Left colon (tissue), 2 donors: ENCODE data around the gene UBE2L6. TPM values are rescaled to one million over a fixed set of nuclear protein-coding genes. Genes with fewer than 3 reads are reported as not detected.
A peak's percentile ranks its signal among the peaks of the same experiment; 100 is the strongest.

Source experiments
- ATAC-seq: fragments of 200-7000 bp; cut with Tn5 transposase; one replicate; pipeline ENCODE4 v1.9.1; 2020; ENCODE audit warnings: mild to moderate bottlenecking, moderate library complexity
- DNase-seq, 2 donors: peaks; one replicate each; pipeline ENCODE4 v3.0.0-alpha.2; 2020
- intact Hi-C, 2 donors: fragments of 100-400 bp; cut with DNase I in 1 of 2; cut with micrococcal nuclease in 1 of 2; formaldehyde crosslinking; loops; one replicate each; pipeline versions ENCODE4 v1.11.2 to v1.14.0; 2022; cut with DNase I, micrococcal nuclease
- long read RNA-seq: library from polyadenylated mRNA; unstranded; transcript quantifications from one replicate; pipeline ENCODE4 v2.0.0, GENCODE V29; 2021
- total RNA-seq, 2 donors: library from RNA; stranded (reverse); fragmentation: NEBNext Ultra II Directional; extraction: Animal tissue kit (Norgen Biotek cat#: 25700); gene quantifications; one replicate each; pipeline ENCODE4 v1.2.1, GENCODE V29; 2021
- donor health status: DM: no; HTN: no; CAD: no.
- donor health status: DM: yes; HTN: yes; CAD: no.

The UBE2L6 gene
- total RNA-seq = 10 to 100 TPM; 27.6 to 47.2 TPM
- long read RNA-seq, transcript UBE2L6-202 (4 exons, 1,573 nt) = minor isoform, 5 of 65 reads
- long read RNA-seq, transcript UBE2L6-201 (4 exons, 1,354 nt) = major isoform, 50 of 65 reads
- long read RNA-seq, partial matches to known transcripts = 4 of 65 reads
- long read RNA-seq, other reads (novel, unspliced or antisense) = 3 of 65 reads

GRCh38 chr11:57567515-57568329, at the start of gene UBE2L6:
UBE2L6 (minus strand) TSS chr11:57567672; CDS start chr11:57567611, 61 bp downstream.
- ATAC-seq (peak; percentile 71), DNase-seq (peak; percentile 54 to 73)
- intact Hi-C loops = no loop called here

GRCh38 chr11:57616595-57616994, 49.1 kb upstream of the UBE2L6 start:
- intact Hi-C loops = no loop called here
- ATAC-seq = no peak

DNA sequence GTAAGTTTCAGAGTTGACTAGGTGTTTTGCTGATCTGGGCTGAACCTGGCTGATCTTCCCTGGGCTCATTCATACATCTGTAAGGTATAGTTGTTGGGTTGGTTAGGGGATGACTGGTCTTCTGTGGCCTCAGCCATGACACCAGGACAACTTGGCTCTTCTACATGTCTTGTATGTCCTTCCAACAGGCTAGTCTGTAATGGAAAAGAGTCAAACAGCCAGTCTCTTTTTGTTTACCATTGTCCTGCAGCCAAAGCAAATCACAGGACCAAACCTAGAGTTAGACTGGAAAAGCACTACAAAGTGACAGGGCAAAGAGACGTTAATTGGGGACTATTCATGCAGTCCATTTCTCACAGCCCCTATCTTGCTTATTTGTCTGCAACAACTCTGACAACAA, 47.8 kb upstream of the UBE2L6 start:
- ATAC-seq (no peak), DNase-seq (no peak)
- intact Hi-C loops = no loop called here

More at GRCh38 chr11:57616595-57616994, 49.1 kb upstream of the UBE2L6 start:
- no peak for DNase-seq

GRCh38 chr11:57614234-57614772, 46.8 kb upstream of the UBE2L6 start:
- DNase-seq = no peak
- intact Hi-C loops = no loop called here
- no peak for ATAC-seq

- ATAC-seq (no peak), DNase-seq (no peak)
- intact Hi-C loops = no loop called here
These were observed 42.7 kb upstream of the UBE2L6 start for GRCh38 chr11:57610170-57610569.

- no peak for DNase-seq
- intact Hi-C loops = no loop called here
- ATAC-seq = no peak
These were observed 37.6 kb upstream of the UBE2L6 start for GRCh38 chr11:57605028-57605420.

DNA sequence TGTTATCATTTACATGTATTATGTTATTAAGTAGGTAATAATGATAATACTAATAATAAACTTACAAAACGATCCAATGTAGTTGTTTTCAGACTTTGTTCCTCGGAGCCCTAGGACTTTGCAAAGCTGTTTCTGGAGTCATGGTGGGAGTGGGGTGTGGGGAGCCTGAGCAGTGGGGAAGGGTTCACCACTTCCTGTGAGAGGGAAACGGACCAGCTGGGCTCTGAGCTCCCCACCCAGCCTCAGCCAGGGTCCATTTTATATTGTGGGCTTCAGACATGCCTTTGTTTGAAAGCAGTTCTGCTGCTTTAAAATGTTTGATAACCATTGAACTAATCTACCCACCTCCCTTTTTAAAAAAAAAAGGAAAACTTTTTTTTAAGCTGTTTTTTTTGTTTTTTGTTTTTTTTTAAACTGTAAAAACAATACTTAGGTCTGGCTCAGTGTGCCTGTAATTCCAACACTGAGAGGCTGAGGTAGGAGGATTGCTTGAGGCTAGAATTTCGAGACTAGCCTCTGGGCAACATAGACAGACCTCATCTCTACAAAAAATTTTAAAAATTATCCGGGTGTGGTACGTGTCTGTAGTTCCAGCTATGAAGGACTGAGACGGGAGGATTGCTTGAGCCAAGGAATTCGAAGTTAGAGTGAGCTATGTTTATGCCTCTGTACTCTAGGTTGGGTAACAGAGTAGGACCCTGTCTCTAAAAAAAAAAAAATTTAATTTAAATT, 37.0 kb upstream of the UBE2L6 start:
- DNase-seq (no peak), ATAC-seq (no peak)
- intact Hi-C loops = no loop called here

DNA sequence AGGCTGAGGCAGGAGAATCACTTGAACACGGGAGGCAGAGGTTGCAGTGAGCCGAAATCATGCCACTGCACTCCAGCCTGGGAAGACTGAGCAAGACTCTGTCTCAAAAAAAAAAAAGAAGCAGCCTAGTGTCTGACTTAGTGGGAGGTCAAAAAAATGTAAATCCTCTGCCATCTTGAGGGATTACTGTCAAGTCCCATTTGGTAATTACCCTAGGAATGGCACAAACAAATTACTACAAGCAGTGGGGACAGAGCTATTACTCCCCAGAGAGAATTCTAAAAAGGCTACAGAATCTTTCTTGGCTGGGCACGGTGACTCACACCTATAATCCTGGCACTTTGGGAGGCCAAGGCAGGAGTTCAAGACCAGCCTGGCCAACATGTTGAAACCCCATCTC, 33.8 kb upstream of the UBE2L6 start:
- DNase-seq (no peak), ATAC-seq (no peak)
- intact Hi-C loops = no loop called here

DNA sequence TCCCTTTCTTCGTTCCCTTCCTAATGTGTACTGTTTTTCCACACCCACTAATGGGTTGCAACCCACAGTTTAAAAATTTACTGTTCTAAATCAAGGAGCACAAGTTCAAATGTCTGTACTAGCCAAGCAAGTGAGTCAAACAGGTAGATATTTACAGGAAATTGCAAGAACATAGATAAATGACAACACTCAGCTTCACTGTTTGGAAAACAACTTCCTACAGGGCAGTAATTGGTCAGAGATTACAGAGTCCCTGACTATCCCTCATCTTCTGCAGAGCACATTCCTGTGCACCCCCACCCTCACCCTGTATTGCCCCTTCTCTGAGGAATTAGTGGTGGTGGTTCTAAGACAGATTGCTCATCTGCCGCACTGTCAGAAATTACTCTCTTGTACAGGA, 31.9 kb upstream of the UBE2L6 start:
- intact Hi-C loops = no loop called here
- DNase-seq = no peak
- no peak for ATAC-seq

DNA sequence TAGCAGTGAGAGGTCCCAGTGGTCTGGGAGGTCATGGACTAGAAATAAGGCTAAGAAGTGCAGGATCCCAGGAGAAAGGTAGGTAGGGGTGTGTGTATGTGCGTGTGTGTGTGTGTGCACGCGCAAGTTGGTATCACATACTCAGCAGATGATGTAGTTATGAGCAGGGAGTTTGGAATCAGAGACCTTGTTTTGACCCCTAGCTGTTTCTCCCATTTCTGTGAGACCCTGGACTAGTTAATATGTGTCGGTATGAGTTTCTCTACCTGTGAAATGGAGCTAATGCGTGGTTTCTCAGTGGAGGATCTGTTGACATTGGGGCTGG, 31.3 kb upstream of the UBE2L6 start:
- peak in 1 of 2 donors; percentile 4 for DNase-seq
- no peak for ATAC-seq
- intact Hi-C loops = no loop called here

GRCh38 chr11:57597916-57598830, 30.7 kb upstream of the UBE2L6 start:
- intact Hi-C loops = no loop called here
- ATAC-seq = peak; percentile 55
- peak; percentile 36 to 58 for DNase-seq

GRCh38 chr11:57597461-57597915, 30.0 kb upstream of the UBE2L6 start, which contains the start of gene SERPING1:
SERPING1 (plus strand) TSS chr11:57597685; CDS start chr11:57598271, 586 bp downstream.
- intact Hi-C loops = no loop called here
- DNase-seq (peak; percentile 29 to 36), ATAC-seq (peak; percentile 20)

DNA sequence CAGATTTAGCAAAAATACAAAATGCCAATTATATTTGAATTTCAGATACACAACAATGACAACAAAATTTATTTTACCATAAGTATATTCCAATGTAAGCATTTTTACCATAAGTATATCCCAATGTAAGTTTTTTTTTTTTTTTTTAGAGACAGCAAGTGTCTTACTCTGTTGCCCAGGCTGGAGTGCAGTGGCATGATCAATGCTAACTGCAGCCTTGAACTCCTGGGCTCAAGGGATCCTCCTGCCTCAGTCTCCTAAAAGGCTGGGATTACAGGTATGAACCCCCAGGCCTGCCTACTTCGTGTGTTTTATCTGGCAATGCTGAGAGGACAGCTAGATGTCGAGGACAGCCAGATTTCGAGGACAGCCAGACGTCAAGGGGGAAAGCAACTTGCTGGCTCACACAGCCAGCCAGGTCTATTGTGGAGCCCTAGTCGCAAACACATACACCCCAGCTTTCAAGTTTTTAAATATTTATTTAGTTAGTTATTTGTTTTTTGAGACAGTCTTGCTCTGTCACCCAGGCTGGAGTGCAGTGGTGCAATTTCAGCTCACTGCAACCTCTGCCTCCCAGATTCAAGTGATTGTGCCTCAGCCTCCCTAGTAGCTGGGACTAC, 28.9 kb upstream of the UBE2L6 start:
- intact Hi-C loops = no loop called here
- ATAC-seq = no peak
- DNase-seq = no peak

DNA sequence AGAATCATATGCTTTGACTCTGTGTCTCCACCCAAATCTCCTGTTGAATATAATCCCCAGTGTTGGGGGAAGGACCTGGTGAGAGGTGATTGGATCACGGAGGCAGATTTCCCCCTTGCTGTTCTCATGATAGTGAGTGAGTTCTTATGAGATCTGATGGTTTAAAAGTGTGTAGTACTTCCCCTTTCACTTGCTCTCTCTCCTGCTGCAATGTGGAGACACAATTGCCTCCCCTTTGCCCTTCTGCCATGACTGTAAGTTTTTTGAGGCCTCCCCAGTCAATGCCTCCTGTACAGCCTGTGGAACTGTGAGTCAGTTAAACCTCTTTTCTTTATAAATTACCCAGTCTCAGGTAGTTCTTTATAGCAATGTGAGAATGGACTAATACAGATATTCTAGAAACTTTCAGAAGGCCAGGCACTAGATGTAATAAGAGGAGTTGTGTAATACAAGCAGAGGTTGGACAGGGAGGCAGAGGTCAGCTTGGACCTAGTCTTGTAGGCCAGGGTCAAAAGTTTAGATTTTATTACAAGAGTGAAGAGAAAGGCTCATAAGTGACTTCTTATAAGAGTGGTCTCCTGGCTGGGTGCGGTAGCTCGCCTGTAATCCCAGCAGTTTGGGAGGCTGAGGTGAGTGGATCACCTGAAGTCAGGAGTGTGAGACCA, 20.7 kb upstream of the UBE2L6 start:
- intact Hi-C loops = no loop called here
- DNase-seq (no peak), ATAC-seq (no peak)

- no peak for DNase-seq
- ATAC-seq = no peak
- intact Hi-C loops = no loop called here
These were observed 19.3 kb upstream of the UBE2L6 start for GRCh38 chr11:57586711-57587245.

- no peak for ATAC-seq
- intact Hi-C loops = no loop called here
These were observed 17.8 kb upstream of the UBE2L6 start for GRCh38 chr11:57585301-57585700.

GRCh38 chr11:57584341-57584740, 16.9 kb upstream of the UBE2L6 start:
- ATAC-seq = no peak
- intact Hi-C loops = no loop called here
- no peak for DNase-seq

More at GRCh38 chr11:57585301-57585700, 17.8 kb upstream of the UBE2L6 start:
- no peak for DNase-seq
